ENCODE results near the gene TAF3.

The TAF3 gene

GRCh38 chr10:7881119-7881518, 62.8 kb downstream of the TAF3 start:
- DNase-seq (ENCODE audit: low spot score) = no peak

DNA sequence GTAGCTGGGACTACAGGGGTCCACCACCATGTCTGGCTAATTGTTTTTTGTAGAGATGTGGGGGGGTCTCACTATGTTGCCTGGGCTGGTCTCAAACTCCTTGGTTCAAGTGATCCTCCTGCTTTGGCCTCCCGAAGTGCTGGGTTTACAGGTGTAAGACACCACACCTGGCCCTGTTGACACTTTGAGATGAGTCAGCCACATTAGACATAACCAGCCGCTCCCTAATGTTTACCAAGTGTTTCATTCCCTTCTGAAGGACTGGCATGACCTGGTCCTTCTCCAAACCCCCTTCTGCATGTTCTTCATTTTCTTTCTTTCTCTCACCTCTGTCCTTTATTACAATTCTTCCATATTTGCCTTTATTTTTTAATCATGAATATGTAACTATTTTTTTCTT, 67.8 kb downstream of the TAF3 start:
- DNase-seq (ENCODE audit: low spot score) = no peak

- no peak for DNase-seq (ENCODE audit: low spot score)
These were observed 69.0 kb downstream of the TAF3 start for GRCh38 chr10:7887174-7887816.

DNA sequence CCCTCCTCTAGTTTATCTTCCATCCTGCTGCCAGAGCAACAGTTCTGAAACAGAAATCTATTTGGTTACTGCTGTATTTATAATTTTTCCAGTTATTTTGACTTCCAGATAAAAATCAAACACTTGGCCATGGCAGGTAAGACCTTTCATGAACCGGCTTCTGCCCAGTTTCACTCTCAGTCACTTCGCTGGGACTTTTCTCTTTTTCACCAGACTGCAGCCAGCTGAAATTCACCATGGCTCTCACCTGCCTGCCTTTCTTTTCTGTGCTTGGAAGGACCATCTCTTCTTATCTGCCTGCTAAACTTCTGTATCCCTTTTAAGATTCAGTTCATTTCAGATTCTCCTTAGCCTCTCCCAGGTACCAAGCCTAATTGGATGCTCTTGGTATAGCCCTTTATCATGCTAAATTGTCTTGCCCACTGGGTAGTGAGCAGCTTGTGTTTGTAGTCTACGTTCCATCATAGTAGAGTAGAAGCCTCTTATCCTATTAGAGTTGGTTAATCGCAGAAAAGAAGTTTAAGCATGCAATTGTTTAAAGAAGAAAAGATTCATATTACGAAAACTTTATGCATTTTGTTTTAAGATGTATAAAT, 71.7 kb downstream of the TAF3 start:
- DNase-seq (ENCODE audit: low spot score) = no peak

- peak; percentile 13 for DNase-seq (ENCODE audit: low spot score)
These were observed 72.5 kb downstream of the TAF3 start for GRCh38 chr10:7890781-7891180.

DNA sequence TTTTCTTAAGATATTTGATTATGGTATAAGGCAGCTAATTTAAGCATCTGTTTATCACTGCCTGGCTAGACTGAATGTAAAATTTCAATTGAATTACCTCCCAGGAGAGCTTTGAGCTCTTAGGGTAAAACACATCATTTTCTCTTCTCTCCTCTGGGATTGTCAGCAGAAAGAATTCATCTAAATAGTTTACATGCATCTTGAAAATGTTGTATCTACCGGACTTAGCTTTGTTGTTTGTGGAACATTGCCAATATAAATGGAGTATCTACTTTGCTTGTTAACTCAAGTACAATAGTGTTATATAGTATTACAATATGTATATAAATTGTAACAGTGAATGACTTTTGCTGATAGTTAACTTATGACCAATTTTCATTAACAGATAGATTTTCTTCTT, 73.3 kb downstream of the TAF3 start:
- DNase-seq (ENCODE audit: low spot score) = no peak

DNA sequence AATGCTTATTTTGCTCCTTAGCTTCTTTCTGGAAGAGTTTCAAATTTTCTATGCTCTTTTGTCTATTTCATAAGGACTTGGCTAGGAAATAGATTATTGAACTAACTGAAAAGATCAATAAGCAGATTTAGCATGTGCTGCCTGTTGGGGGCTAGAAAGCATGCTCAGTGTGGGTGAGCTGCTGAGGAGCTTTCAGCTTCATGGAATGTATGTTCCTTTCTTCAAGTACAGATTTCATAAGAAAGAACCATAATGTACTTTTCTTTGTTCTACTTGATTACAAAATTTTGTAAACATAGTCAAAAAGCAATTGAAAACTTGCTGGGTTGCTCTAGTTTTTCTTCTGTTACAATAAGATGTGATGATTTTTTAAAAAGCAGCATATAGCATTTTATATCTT, 73.8 kb downstream of the TAF3 start:
- no peak for DNase-seq (ENCODE audit: low spot score)

GRCh38 chr10:7895699-7896090, 77.4 kb downstream of the TAF3 start:
- no peak for DNase-seq (ENCODE audit: low spot score)

DNA sequence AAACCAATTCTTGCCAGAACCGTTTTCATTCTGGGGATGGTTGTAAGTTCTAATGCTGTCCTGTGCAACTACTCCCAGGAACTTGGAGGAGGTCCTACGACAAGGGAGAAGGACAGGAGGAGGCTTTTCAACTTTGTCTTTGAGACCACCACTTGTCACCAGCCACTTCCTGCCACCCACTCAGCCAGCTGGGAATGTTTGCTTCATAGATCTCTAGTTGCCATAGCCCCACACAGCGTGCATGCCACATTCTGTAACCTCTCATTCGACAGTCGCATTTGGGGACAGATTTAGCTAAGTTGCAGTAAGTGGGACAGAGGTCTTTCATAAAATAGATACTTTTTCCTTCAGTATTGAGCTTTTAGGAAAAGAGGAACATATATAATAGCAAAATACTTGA, 78.0 kb downstream of the TAF3 start:
- DNase-seq (ENCODE audit: low spot score) = no peak

DNA sequence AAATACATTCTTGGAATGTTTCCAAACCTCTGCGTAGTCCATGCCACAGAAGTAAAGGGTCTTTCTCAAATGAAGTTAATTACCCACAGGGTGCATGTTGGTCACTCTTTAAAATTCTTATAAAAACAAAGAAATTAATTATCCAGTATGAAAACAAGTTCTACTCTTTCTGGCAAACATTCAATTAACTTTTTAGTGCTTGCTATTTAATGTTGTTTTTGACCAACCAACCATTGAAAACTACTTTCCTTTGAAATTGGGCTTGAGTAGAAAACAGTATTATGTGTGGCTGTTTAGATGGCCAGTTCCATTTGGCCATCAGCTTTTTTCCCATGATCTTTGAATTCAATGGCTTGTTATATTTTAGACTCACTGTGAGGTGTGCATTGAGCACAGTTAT, 83.0 kb downstream of the TAF3 start:
- DNase-seq (ENCODE audit: low spot score) = no peak

GRCh38 chr10:7902413-7902812, 84.1 kb downstream of the TAF3 start:
- no peak for DNase-seq (ENCODE audit: low spot score)

GRCh38 chr10:7903851-7904250, 85.5 kb downstream of the TAF3 start:
- DNase-seq (ENCODE audit: low spot score) = no peak

DNA sequence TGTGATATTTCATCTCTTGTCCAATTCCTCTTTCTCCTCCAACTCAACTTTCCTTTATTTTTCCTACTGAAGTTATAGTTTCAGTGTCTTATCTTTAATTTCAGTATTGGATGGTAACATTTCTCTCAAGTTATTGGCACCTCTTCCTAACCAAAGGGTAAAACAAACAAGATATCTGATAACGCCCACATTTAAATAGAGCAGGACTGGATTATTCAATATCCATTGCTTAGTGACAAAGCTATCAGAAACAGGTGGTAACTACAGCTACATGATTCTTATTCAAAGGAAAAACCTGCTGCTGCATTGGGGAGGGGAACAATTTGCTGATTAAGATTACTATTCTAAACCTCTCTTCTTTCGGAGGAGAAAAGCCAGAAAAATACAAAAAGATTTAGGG, 87.8 kb downstream of the TAF3 start:
- no peak for DNase-seq (ENCODE audit: low spot score)

GRCh38 chr10:7908541-7909210, 90.4 kb downstream of the TAF3 start:
- DNase-seq (ENCODE audit: low spot score) = no peak

GRCh38 chr10:7913126-7913872, 95.0 kb downstream of the TAF3 start:
- no peak for DNase-seq (ENCODE audit: low spot score)

DNA sequence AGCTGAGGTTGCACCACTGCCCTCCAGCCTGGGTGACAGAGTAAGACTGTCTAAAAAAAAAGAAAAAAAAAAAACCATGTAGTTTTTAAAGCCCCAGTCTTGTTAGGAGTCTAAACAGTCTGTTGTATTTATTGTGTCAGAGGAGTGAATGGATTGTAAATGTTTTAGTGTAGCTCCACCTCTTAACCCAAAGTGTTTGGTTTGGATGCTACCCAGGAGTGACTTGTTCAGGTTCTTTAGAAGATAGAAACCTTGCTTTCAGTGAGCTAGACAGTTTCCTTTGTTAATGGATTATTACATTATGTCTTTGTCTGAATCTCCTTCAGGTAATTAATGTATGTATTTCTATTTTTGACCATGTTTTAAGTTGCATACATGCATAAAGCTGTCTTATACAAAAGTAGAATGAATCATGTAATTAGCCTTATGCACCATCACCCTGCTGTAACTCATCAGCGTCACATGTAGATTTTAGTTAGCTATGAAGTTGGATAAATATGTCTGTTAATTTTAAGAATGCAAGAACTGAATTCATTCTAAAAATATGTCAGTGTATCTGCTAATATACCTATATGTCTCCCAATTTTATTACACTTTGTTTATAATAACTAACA, 97.7 kb downstream of the TAF3 start:
- DNase-seq (ENCODE audit: low spot score) = peak; percentile 10

- no peak for DNase-seq (ENCODE audit: low spot score)
These were observed 99.4 kb downstream of the TAF3 start for GRCh38 chr10:7917736-7918135.

DNA sequence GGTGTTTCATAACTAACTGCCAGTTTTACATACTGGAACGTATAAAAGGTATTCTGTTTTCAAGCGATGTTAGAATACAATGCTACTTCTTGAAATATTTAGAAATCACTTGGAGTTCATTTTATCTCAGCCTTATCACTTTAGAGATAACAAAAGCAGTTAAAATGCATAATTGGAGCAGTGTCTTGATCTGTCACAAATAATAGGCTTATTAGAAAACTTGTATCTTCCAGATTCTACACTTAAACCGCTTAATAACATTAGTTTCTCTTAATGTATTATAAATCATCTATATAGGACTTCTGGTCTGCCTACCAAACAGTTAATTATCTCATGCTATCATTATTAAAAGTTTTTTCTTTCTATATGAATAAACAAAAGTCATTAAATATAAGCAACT, 104.4 kb downstream of the TAF3 start:
- DNase-seq (ENCODE audit: low spot score) = no peak

GRCh38 chr10:7928536-7928935, 110.2 kb downstream of the TAF3 start:
- no peak for DNase-seq (ENCODE audit: low spot score)

- no peak for DNase-seq (ENCODE audit: low spot score)
These were observed 114.2 kb downstream of the TAF3 start for GRCh38 chr10:7932301-7933036.

- no peak for DNase-seq (ENCODE audit: low spot score)
These were observed 115.0 kb downstream of the TAF3 start for GRCh38 chr10:7933262-7933661.

GRCh38 chr10:7933757-7934156, 115.5 kb downstream of the TAF3 start:
- no peak for DNase-seq (ENCODE audit: low spot score)
